GM19372 (cell line): ENCODE data around the gene PALM3.
A peak's percentile ranks its signal among the peaks of the same experiment; 100 is the strongest.
"Not testable (repeated sequence)": the region's sequence is repeated elsewhere in the genome, so short reads cannot be mapped to it uniquely, and the experiment has no call there.

ENCODE experiments used
- ATAC-seq: cut with Tn5 transposase; IDR thresholded peaks from one replicate; pipeline ENCODE4 v1.9.1; 2021; ENCODE audit warnings: mild to moderate bottlenecking, low read depth, moderate library complexity; ENCODE audit not compliant: unreplicated experiment

The PALM3 gene

GRCh38 chr19:14039181-14039580, 22.7 kb downstream of the PALM3 start:
- no peak for ATAC-seq

DNA sequence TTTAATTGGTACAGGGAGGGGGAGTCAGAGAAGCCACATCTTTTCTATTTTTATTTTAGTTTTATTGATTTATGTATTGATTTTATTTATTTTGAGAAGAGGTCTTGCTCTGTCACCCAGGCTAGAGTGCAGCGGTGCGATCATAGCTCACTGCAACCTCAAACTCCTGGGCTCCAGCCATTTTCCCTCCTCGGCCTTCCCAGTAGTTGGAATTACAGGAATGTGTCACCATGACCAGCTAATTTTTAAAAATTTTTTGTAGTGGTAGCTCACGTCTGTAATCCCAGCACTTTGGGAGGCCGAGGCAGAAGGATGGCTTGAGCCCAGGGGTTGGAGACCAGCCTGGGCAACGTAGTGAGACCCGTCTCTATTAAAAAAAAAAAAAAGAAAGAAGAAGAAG, 26.2 kb downstream of the PALM3 start:
- ATAC-seq: no peak

GRCh38 chr19:14035159-14035558, 26.7 kb downstream of the PALM3 start:
- ATAC-seq: not testable (repeated sequence)

DNA sequence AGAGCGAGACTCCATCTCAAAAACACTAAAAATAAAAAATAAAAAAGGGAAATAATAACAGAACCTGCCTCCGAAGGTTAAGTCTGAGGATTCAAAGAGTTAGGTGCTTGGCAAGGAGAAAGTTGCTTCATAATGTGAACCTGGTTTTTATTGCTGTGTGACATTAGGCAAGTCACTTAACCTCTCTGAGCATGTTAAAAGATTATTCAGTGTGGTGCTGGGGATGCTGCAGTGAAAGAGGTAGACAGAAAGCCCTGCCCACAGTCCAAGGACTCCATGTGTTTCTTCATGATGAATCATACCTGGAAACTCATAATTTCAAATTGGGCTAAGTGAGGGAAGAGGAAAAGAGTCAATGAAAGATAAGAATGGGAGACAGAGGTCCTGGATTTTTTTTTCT, 27.9 kb downstream of the PALM3 start:
- ATAC-seq: no peak

GRCh38 chr19:14031719-14032480, 30.0 kb downstream of the PALM3 start, which contains the start of gene IL27RA:
Gene IL27RA, plus strand, starts transcription at chr19:14031762. Its CDS starts 111 bp downstream, at chr19:14031873.
- peak; percentile 57 for ATAC-seq

DNA sequence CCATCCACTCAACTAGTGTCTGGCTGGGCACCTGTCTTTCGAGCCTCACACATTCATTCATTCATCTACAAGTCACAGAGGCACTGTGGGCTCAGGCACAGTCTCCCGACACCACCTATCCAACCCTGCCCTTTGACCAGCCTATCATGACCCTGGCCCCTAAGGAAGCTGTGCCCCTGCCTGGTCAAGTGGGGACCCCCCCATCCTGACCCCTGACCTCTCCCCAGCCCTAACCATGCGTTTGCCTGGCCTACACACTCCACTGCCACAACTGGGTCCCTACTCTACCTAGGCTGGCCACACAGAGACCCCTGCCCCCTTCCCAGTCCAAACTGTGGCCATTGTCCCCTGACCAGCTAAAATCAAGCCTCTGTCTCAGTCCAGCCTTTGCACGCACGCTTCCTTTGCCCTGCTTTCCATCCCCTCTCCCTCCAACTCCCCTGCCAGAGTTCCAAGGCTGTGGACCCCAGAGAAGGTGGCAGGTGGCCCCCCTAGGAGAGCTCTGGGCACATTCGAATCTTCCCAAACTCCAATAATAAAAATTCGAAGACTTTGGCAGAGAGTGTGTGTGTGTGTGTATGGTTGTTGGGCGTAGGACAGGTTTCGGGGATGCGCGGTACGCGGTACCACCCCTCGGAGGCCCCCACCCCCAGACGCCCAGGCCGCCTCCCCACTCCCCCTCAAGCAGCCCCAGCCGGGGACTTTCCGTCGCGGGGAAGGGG, 30.7 kb downstream of the PALM3 start:
- ATAC-seq: no peak

- ATAC-seq: no peak
Observed at GRCh38 chr19:14028901-14029300, 33.0 kb downstream of the PALM3 start.

DNA sequence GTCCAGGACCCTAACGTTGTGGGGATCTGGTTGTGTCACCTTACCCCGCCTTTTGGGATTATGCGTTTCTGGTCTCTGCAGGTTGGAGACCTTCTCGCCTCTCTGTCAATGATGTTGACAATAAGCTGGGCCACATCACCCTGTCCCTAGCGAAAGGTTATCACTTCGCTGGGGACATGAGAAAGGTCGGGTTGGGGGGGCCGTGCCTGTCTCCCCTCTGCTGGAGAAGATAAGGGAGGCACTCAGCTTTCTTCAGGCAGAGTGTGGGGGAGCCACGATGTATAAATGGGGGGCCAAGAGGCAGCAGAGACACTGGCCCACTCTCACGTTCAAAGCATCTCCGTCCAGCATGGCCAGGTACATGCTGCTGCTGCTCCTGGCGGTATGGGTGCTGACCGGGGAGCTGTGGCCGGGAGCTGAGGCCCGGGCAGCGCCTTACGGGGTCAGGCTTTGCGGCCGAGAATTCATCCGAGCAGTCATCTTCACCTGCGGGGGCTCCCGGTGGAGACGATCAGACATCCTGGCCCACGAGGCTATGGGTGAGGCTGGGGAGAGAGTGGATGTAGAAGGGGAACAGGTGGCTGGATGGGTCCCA, 33.9 kb downstream of the PALM3 start, which contains the start of gene RLN3:
RLN3 (plus strand) TSS at position 293 of the 595 bp plus-strand sequence; CDS start at position 350, 57 bp downstream.
- no peak for ATAC-seq

- not testable (repeated sequence) for ATAC-seq
Observed at GRCh38 chr19:14026652-14027192, 35.2 kb downstream of the PALM3 start.

DNA sequence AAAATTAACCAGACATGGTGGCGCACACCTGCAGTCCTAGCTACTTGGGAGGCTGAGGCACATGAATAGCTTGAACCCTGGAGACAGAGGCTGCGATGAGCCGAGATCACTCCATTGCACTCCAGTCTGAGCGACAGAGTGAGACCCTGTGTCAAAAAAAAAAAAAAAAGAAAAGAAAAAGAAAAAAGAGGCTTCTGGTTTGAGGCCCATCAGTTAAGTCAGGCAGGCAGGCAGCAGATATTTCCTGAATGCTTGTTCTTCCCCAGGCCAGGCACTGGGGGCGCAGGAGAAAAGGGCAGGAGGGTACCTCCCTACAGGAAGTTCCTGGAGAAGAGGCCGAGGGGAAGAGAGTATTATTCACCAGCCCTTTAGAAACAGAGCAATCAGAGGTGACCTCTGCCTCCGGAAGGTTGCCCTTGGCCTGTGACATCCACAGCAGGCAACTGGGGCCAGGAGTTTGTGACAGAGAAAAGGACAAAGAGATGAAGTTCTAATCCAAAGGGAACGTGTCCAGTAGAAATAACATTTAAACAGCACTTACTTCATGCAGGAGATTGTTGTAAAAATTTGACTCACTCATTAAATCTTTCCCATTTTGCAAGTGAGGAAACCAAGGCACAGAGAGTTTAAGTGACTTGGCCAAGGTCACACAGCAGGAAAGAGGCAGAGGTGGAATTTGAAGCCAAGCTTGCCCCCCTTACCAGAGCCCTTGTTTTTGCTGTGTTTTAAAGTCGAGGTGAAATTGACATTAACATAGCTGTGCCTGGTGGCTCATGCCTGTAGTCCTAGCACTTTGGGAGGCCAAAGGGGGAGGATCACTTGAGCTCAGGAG, 38.3 kb downstream of the PALM3 start:
- no peak for ATAC-seq

- no peak for ATAC-seq
Observed at GRCh38 chr19:14022469-14022868, 39.4 kb downstream of the PALM3 start.

GRCh38 chr19:14021474-14021873, 40.4 kb downstream of the PALM3 start:
- no peak for ATAC-seq

- not testable (repeated sequence) for ATAC-seq
Observed at GRCh38 chr19:14019739-14020138, 42.1 kb downstream of the PALM3 start.

GRCh38 chr19:14019100-14019499, 42.8 kb downstream of the PALM3 start:
- ATAC-seq: no peak

DNA sequence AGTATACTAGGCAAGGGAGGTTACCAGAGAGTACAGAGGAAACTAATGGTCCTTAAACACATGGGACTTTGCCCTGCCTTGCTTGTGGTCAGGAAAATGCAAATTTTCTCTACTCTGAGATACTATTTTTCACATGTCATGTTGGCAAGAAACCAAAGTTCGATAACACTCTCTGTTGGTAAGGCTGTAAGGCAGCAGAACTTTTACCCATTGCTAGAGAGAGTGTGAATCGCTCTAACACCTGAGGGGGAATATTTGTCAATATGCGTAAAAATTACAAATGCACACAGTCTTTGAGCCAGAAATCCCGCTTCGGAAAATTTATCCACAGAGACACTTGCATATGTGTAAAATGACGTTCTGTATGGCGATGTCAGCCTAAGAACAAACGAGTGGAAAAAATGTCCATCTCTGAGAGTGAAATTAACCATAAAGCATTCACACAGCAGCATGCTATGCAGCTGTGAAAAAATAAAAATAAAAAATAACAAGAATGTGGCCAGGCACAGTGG, 46.3 kb downstream of the PALM3 start:
- peak; percentile 81 for ATAC-seq

- no peak for ATAC-seq
Observed at GRCh38 chr19:14012378-14012915, 49.4 kb downstream of the PALM3 start.

GRCh38 chr19:14006766-14007562, 54.9 kb downstream of the PALM3 start:
- peak; percentile 47 for ATAC-seq

DNA sequence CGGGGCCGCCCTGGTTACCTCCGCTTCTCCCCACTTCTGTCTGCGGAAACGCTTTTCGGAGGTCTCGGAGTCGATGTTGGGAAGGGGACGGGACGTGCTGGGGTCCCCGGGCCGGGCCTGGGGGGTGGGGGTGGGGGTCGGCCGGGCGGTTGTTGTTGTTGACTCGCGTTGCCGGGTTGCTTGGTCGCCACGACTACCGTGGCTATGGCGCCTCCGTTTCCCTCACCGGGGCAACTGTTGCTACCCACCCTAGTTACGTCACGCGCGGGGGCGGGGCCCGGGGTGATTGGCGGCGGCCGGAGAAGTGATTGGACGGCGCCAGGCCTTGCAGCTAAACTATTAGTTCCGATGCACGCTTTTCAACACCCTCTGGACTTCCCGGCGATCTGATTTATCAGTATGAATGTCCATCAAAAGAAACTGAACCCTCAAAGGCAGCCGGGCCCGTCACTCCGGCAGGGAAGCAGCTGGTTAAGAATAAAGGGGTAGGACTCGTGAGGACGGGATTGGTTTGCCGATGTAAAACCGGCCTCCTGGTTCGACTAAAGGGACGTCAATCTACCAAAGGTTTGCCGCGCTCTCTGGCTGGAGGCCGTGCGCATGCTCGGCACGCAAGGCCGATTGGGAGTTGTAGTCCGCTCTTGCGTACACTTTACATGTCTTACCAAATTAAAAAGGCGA, 55.7 kb downstream of the PALM3 start, which contains the start of gene RFX1:
RFX1 (minus strand) TSS at position 236 of the 681 bp plus-strand sequence. CDS start 12,477 bp downstream, outside the sequence.
- ATAC-seq: peak; percentile 71
